Measurements from ENCODE around the gene RAB3IP. TPM values are rescaled to one million over a fixed set of nuclear protein-coding genes. Genes with fewer than 3 reads are reported as not detected.
"Not testable (repeated sequence)": the region's sequence is repeated elsewhere in the genome, so short reads cannot be mapped to it uniquely, and the experiment has no call there.

RAB3IP gene
- total RNA-seq, 1 experiment from 2014 or later: 8.6 TPM

DNA sequence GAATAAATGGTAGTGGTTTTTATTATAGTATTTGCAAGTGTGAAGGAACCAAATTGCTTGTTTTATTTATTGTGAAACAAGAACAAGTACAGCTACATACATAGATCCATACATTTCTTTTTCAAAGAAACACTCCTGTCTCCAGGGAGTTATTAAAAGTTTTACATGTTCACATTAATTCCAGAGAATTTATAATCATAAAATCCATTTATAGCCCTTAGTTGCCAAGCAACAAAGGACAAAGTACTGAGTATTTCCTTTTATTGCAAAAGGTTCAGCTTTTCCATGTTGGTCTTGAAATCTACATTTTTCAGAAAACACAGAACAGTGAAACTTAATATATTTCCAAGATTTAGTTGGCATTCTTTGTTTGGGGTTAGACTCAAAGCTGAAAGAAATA is 95.9 kb downstream of the RAB3IP start:
- Histone ChIP-seq H3K27ac (no peak overlapping the region), H3K4me1 (replicated peaks) (no peaks in the 10 kb centered on the region), H3K9me3 (replicated peaks) (no peaks in the 10 kb centered on the region), H3K36me3 (no peaks in the 10 kb centered on the region), H3K27me3 (replicated peaks) (peaks cover 8% of the 10 kb centered on the region; the same call in 1 of the 2 replicates), H3K4me3 (no peak overlapping the region)
- DNase-seq (ENCODE audit: low read depth in 1 of 2, low spot score in 2 of 2): no peak

DNA sequence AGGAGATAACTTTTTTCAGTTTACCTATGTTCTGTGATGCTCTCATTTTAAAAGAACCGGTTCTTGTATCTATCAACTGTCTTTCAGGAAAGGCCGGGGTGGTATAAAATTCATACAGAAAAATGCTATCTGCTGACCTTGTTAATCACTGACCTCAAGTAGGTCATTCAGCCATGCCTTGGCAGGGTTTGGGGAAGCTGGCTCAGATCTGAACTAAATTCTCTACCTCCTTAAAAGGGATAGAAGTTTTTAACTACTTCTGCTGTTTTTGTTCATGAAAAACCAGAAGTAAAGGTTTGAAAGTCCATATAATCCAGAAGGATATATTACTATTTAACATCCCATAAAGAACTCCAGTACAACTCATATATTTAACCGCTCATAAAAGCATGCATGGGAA is 96.4 kb downstream of the RAB3IP start:
- no peaks in the 10 kb centered on the region for H3K36me3 ChIP-seq
- H3K27ac ChIP-seq: no peak overlapping the region
- no peak for DNase-seq (ENCODE audit: low read depth in 1 of 2, low spot score in 2 of 2)
- peaks cover 8% of the 10 kb centered on the region; the same call in 1 of the 2 replicates for H3K27me3 ChIP-seq (replicated peaks)
- no peaks in the 10 kb centered on the region for H3K4me1 ChIP-seq (replicated peaks)
- H3K4me3 ChIP-seq: no peak overlapping the region
- H3K9me3 ChIP-seq (replicated peaks): no peaks in the 10 kb centered on the region

DNA sequence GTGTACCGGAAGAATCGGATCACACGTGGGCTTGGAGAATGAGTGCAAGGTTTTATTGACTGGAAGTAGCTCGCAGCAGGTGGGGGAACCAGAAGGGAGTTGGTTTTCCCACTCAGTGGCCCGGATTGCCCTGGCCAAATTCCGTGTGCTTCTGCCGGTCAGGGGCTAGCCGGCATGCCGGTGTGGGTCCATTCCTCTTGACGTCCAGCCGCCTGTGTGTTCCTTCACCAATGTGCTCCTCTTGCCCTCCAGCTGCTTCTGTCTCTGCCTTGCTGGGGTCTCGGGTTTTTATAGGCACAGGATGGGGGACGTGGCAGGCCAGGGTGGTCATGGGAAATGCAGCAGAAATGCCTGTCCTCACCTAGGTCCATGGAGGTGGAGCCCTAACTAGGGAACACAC is 97.4 kb downstream of the RAB3IP start:
- Histone ChIP-seq H3K27ac (no peak overlapping the region), H3K27me3 (replicated peaks) (peaks cover 8% of the 10 kb centered on the region; the same call in 1 of the 2 replicates), H3K4me1 (replicated peaks) (no peaks in the 10 kb centered on the region), H3K9me3 (replicated peaks) (no peaks in the 10 kb centered on the region), H3K36me3 (no peaks in the 10 kb centered on the region), H3K4me3 (no peak overlapping the region)
- DNase-seq (ENCODE audit: low read depth in 1 of 2, low spot score in 2 of 2): no peak

DNA sequence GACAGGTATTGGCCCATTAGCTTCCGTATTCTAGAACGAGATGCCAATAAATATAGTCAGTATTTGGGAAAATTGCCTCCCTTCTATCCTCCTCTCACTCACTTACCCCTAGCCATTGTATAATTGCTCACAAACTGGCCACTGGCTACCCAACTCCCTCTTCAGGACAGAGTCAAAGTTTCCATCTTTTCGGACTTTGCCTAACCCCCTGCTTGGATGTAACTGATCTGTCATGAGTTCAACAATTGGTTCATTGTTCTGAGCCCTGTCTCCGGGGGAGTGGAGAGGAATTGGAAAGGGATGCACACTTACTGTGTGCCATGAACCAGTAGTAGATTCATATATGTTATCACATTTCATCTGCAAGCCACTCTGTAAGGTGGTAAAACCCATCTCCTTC is 98.5 kb downstream of the RAB3IP start:
- DNase-seq (ENCODE audit: low read depth in 1 of 2, low spot score in 2 of 2): no peak
- Histone ChIP-seq H3K4me3 (no peak overlapping the region), H3K4me1 (replicated peaks) (no peaks in the 10 kb centered on the region), H3K27me3 (replicated peaks) (peaks cover 8% of the 10 kb centered on the region; the same call in 1 of the 2 replicates), H3K27ac (no peak overlapping the region), H3K9me3 (replicated peaks) (no peaks in the 10 kb centered on the region), H3K36me3 (no peaks in the 10 kb centered on the region)

DNA sequence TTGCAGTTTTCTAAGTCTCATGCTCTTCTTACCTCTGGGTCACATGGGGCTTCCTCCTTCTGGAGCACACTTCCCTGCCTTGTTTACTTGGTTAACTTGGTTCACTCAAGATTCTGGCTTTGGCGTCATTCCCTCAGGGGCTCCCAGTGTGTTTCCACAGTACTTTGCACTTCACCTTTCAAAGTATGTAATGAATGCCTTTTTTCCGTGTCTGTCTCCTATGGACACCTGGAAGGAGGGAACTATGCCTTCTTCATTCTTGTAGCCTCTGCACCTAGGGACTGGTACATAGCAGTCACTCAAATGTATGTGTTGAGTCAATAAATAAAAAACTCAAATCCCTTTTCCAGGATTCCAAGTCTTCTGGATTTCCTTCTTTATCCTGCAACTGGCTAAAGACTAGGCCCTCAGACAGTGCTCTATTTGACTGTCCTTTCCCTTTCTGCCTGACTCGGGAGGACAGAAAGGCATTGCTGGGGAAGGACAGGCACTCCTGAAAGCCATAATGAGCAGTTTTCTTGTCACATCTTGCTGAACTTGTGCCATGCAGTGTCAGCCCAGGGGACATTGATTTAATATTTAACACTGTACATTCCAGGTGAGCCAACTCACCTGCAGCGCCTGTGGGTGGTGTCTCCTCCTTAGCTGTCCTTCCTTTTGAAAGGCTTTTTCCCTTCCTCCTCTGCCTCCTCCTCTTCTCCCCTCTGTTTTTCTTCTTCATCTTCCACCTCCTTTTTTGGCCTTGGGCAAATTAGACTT is 99.2 kb downstream of the RAB3IP start:
- Histone ChIP-seq H3K27me3 (replicated peaks) (peaks cover 7% of the 10 kb centered on the region; the same call in 1 of the 2 replicates), H3K27ac (no peak overlapping the region), H3K4me3 (no peak overlapping the region), H3K9me3 (replicated peaks) (no peaks in the 10 kb centered on the region), H3K36me3 (no peaks in the 10 kb centered on the region), H3K4me1 (replicated peaks) (no peaks in the 10 kb centered on the region)
- no peak for DNase-seq (ENCODE audit: low read depth in 1 of 2, low spot score in 2 of 2)

DNA sequence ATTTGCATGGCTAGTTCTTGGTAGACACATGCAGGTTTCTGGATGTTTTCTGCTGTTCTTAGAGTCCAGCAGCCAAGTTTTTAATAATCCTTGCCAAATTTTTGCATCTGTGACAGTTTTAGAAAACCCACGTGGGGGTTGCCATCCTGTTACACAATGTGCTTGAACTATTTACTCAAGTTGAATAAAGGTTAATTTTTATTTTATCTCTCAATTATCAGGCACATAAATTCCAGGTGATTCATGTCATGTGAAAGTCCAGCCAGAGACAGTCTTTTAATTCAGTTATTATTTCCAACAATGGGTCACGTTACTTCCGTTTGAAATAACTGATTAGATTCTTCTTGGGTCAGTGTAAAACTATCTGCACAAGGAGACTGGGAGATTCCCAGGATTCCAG is 102.1 kb downstream of the RAB3IP start:
- Histone ChIP-seq H3K4me3 (no peak overlapping the region), H3K36me3 (no peaks in the 10 kb centered on the region), H3K27me3 (replicated peaks) (peaks cover 4% of the 10 kb centered on the region; the same call in 1 of the 2 replicates), H3K9me3 (replicated peaks) (no peaks in the 10 kb centered on the region), H3K27ac (no peak overlapping the region), H3K4me1 (replicated peaks) (no peaks in the 10 kb centered on the region)
- no peak for DNase-seq (ENCODE audit: low read depth in 1 of 2, low spot score in 2 of 2)

DNA sequence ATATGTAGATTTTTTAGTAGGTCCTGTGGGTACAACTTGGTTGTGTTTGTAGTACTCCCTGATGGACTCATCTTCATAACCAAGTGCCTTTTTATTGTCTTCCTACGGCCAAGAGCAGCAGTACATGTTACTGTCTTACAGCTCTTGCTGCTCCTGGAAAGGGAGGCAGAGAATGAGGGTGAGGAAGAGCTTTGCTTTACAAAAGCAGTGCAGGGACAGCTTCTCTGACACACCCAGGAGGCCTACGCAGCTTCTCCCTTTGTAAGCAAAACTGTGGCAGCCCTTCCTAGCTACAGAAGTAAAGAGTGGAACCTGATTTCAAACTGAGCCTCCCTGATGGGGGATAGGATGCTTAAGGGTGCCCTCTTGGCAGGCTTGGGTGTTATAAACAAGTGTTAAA is 104.9 kb downstream of the RAB3IP start:
- H3K36me3 ChIP-seq: no peaks in the 10 kb centered on the region
- no peak for DNase-seq (ENCODE audit: low read depth in 1 of 2, low spot score in 2 of 2)
- H3K9me3 ChIP-seq (replicated peaks): no peaks in the 10 kb centered on the region
- H3K27me3 ChIP-seq (replicated peaks): no peaks in the 10 kb centered on the region
- H3K27ac ChIP-seq: no peak overlapping the region
- no peaks in the 10 kb centered on the region for H3K4me1 ChIP-seq (replicated peaks)
- no peak overlapping the region for H3K4me3 ChIP-seq

DNA sequence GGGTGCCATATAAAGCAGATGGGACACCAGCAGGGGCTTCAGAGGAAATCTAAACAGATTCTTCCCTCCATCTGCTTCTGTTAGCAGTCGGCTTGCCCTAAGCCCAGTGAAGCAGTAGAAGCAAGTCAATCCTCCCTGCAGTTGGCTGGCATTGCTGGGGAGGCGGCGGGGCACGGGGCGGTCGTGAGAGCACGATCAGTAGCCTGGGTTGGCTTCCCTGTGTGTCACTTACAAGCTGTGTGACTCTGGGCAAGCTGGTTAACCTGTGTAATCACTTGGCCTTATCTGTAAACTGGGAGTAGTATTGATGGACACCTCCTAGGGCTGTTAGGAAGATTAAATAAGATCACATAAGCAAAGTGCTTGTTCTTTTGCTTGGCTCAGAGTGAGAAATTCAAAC is 105.8 kb downstream of the RAB3IP start:
- Histone ChIP-seq H3K36me3 (no peaks in the 10 kb centered on the region), H3K9me3 (replicated peaks) (no peaks in the 10 kb centered on the region), H3K27me3 (replicated peaks) (no peaks in the 10 kb centered on the region), H3K4me3 (no peak overlapping the region), H3K27ac (no peak overlapping the region), H3K4me1 (replicated peaks) (no peaks in the 10 kb centered on the region)
- no peak for DNase-seq (ENCODE audit: low read depth in 1 of 2, low spot score in 2 of 2)

DNA sequence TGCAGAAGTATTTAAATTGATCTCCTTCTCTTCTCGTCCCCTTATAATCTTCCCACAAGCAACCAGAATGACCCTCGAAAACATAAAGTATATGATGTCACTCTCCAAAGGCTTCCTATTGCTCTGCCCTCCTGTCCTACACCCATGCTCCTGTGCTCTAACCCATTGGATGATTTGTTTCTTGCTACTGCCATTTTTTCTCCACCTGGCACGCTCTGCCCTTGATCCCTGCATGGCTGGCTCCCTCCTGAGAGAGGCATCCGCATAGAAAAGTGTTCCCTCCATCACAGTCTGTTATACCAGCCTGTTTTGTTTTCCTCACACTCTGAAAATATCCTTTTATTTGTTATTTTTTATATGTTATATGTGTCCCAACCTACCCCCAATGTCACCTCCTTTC is 106.2 kb downstream of the RAB3IP start:
- Histone ChIP-seq H3K27ac (no peak overlapping the region), H3K27me3 (replicated peaks) (no peaks in the 10 kb centered on the region), H3K4me3 (no peak overlapping the region), H3K9me3 (replicated peaks) (no peaks in the 10 kb centered on the region), H3K36me3 (no peaks in the 10 kb centered on the region), H3K4me1 (replicated peaks) (no peaks in the 10 kb centered on the region)
- no peak for DNase-seq (ENCODE audit: low read depth in 1 of 2, low spot score in 2 of 2)

DNA sequence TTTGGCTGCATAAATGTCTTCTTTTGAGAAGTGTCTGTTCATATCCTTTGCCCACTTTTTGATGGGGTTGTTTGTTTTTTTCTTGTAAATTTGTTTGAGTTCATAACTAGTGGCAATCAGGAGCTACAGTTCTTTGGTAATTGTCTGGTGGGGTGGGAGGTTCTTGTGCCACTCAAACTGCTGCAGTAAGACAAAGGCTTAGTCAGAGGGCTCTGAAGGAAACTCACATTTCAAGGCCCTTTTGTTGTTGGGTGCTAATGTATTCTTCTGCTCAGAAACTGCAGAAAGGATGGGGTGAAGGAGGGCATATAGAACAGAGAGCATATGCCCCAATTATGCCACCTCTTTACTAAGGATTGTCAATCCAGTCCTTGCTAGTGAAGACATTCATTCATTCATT is 108.3 kb downstream of the RAB3IP start:
- H3K4me3 ChIP-seq: no peak overlapping the region
- no peaks in the 10 kb centered on the region for H3K9me3 ChIP-seq (replicated peaks)
- H3K36me3 ChIP-seq: no peaks in the 10 kb centered on the region
- H3K27me3 ChIP-seq (replicated peaks): no peaks in the 10 kb centered on the region
- no peak overlapping the region for H3K27ac ChIP-seq
- H3K4me1 ChIP-seq (replicated peaks): no peaks in the 10 kb centered on the region
- DNase-seq (ENCODE audit: low read depth in 1 of 2, low spot score in 2 of 2): no peak

DNA sequence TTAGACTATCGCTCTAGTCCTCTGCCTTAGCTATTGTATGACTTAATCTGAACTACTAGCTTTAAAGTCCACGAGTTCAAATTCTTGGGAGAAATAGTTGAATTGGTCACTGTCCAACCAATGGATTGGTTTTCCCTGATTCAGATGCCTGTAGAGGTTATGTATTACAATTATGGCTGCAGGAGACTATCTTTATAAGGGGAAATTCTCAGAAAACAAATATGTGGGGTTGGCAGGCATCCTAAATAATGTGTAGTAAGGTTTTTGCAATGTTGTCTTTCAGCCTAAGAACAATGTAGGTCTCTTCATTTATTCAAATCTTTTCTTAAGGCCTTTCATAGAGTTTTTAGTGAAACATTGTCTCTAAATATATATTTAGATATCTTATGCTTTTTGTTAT is 113.3 kb downstream of the RAB3IP start:
- H3K36me3 ChIP-seq: no peaks in the 10 kb centered on the region
- no peaks in the 10 kb centered on the region for H3K27me3 ChIP-seq (replicated peaks)
- no peaks in the 10 kb centered on the region for H3K9me3 ChIP-seq (replicated peaks)
- no peak overlapping the region for H3K27ac ChIP-seq
- DNase-seq (ENCODE audit: low read depth in 1 of 2, low spot score in 2 of 2): no peak
- H3K4me3 ChIP-seq: no peak overlapping the region
- no peaks in the 10 kb centered on the region for H3K4me1 ChIP-seq (replicated peaks)

DNA sequence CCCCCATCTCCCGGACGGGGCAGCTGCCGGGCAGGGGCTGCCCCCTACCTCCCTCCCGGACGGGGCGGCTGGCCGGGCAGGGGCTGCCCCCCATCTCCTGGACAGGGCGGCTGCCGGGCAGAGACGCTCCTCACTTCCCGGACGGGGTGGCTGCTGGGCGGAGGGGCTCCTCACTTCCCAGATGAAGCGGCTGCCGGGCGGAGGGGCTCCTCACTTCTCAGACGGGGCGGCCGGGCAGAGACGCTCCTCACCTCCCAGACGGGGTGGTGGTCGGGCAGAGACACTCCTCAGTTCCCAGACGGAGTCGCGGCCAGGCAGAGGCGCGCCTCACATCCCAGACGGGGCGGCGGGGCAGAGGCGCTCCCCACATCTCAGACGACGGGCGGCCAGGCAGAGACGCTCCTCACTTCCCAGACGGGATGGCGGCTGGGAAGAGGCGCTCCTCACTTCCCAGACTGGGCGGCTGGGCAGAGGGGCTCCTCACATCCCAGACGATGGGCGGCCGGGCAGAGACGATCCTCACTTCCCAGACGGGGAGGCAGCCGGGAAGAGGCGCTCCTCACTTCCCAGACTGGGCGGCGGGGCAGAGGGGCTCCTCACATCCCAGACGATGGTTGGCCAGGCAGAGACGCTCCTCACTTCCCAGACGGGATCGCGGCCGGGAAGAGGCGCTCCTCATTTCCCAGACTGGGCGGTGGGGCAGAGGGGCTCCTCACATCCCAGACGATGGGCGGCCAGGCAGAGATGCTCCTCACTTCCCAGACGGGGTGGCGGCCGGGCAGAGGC is 114.7 kb downstream of the RAB3IP start:
- not testable (repeated sequence) for H3K9me3 ChIP-seq (replicated peaks); H3K27me3 ChIP-seq (replicated peaks); H3K27ac ChIP-seq; DNase-seq (ENCODE audit: low read depth in 1 of 2, low spot score in 2 of 2); H3K36me3 ChIP-seq; H3K4me3 ChIP-seq; H3K4me1 ChIP-seq (replicated peaks)

DNA sequence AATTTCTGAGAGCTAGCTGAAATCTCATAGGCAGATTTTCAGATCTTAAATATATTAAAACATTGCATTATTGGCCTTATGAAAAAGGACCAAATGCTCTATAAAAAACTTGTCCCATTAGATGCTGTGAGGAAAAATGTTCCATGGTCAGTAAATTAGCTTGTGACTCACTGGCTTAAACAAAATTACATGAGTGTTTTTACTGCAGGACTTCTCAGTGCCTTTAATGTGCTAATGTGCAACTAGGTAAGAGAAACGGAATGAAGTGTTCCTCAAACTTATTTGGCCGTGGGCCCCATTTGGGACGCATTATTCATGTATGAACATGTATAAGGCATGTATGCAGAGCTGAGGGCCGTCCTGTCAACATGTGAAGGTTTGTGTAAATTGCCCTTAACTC is 128.0 kb downstream of the RAB3IP start:
- H3K27ac ChIP-seq: no peak overlapping the region
- no peak overlapping the region for H3K4me3 ChIP-seq
- no peaks in the 10 kb centered on the region for H3K36me3 ChIP-seq
- no peaks in the 10 kb centered on the region; the same call in 1 of the 2 replicates for H3K27me3 ChIP-seq (replicated peaks)
- H3K4me1 ChIP-seq (replicated peaks): no peaks in the 10 kb centered on the region
- DNase-seq (ENCODE audit: low read depth in 1 of 2, low spot score in 2 of 2): no peak
- no peaks in the 10 kb centered on the region for H3K9me3 ChIP-seq (replicated peaks)

DNA sequence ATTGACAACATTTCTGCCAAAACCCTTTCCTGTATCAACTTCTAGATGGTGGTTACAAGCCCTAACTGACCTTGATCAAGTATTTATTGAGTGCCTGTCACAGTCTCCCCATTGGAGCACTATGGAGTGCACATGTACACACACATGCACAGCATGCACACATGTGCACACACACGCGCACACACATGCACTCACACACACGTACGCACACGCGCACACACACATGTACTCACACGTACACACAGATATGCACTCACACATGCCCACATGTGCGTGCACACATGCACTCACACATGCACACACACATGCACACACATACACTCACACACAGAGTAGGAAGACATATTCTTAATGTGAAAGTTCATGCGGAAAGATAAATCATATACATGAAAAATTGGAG is 130.0 kb downstream of the RAB3IP start:
- Histone ChIP-seq H3K27me3 (replicated peaks) (no peaks in the 10 kb centered on the region; the same call in 1 of the 2 replicates), H3K27ac (no peak overlapping the region), H3K4me3 (no peak overlapping the region), H3K36me3 (no peaks in the 10 kb centered on the region), H3K9me3 (replicated peaks) (no peaks in the 10 kb centered on the region), H3K4me1 (replicated peaks) (no peaks in the 10 kb centered on the region)
- no peak for DNase-seq (ENCODE audit: low read depth in 1 of 2, low spot score in 2 of 2)
